ENCODE measurements around the gene ATXN2.

The ATXN2 gene

DNA sequence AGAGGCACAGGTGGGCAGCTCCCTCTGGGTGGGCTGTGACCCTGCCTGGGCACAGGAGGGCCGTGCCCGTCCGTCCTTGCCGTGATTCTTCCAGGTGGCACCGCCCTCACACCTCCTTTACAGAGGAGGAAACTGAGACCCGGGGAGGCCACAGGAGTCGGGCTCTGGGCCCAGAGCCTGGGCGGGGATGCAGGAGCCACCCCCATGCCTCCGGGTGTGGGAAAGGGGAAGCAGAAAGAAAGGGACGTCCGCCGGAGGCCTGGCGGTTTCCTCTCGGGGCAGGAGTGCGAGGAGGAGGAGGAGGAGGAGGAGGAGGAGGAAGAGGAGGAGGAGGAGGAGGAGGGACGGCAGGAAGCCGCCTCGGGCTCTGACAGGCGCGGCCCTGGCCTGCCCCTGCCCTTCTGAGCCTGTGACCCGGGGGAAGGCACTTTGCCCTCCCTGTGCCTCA lies 170.4 kb downstream of the ATXN2 start:
- Mint-ChIP-seq H3K27ac (no peak overlapping the region), H3K4me1 (peaks cover 15% of the 10 kb centered on the region), H3K9me3 (no peaks in the 10 kb centered on the region), H3K4me3 (no peak overlapping the region), H3K27me3 (ENCODE audit: low read depth) (no peaks in the 10 kb centered on the region), H3K36me3 (ENCODE audit: low read depth) (no peaks in the 10 kb centered on the region)
- TF ChIP-seq, protein P1, sequence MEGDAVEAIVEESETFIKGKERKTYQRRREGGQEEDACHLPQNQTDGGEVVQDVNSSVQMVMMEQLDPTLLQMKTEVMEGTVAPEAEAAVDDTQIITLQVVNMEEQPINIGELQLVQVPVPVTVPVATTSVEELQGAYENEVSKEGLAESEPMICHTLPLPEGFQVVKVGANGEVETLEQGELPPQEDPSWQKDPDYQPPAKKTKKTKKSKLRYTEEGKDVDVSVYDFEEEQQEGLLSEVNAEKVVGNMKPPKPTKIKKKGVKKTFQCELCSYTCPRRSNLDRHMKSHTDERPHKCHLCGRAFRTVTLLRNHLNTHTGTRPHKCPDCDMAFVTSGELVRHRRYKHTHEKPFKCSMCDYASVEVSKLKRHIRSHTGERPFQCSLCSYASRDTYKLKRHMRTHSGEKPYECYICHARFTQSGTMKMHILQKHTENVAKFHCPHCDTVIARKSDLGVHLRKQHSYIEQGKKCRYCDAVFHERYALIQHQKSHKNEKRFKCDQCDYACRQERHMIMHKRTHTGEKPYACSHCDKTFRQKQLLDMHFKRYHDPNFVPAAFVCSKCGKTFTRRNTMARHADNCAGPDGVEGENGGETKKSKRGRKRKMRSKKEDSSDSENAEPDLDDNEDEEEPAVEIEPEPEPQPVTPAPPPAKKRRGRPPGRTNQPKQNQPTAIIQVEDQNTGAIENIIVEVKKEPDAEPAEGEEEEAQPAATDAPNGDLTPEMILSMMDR (IDR thresholded peaks at IDR 0.05; ENCODE audit: unreplicated experiment in 3 of 3): no peak

DNA sequence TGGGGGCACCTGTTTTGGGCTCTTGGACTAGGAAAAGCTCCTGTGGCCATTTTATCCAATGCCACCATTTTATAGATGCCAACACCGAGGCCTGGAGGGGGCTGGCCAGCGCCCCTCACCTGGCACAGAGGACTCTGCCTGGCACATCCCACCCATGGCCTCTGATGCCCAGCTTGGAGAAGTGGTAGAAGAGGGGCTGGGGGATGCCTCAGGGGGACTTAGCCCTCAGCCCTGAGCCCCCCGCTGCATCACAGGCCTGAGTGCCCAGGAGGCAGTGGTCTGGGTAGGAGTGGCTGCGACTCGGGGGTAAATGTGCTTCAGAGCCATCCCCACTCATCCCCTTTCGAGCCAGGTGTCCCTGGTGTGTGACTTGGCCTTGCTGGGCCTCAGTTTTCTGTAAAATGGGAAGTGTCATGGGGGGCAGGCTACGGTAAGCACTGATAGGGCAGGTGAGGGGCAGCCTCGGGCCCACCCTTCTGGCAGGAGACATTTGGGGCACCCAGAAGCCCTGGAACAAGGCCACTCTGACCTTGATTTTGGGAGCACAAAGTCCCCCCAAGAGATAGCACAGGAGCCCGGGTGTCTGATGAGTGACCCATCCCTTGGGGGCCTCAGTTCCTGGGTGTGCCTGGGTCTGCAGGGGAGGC lies 170.9 kb downstream of the ATXN2 start:
- Mint-ChIP-seq H3K27ac (no peak overlapping the region), H3K36me3 (ENCODE audit: low read depth) (no peaks in the 10 kb centered on the region), H3K4me3 (no peak overlapping the region), H3K9me3 (no peaks in the 10 kb centered on the region), H3K27me3 (ENCODE audit: low read depth) (no peaks in the 10 kb centered on the region), H3K4me1 (peaks cover 15% of the 10 kb centered on the region)
- TF ChIP-seq, protein P1 (IDR thresholded peaks at IDR 0.05; ENCODE audit: unreplicated experiment in 3 of 3): no peak

DNA sequence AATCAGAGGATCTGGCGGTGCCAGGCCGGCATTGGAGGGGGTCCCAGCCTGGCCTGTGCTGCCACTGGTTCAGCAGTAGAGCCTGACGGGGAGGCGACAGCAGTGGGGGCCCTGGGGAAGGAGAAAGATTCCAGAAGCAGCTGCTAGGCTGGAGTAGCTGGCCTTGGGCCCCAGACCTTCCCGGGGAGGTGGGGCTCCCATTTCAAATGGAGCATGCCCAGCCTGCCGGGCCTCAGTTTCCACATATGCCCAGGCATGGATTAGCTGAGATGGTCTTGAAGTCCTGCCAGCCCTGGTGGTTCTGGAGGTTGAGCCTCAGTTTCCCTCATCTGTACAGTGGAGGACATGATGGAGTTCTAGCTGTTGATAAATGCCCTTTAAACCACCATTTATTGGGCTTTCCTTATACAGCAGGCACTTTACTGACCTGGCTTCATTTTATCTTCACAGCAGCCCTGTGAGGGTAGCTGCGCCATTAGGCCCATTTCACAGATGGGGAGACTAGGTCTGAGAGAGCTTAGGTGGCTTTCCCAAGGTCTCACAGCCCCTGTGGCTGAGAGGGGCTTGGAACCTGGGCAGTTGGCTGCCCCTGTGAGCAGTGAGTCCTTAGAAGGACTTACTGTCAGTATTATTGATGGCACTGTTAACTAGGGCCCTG lies 171.6 kb downstream of the ATXN2 start:
- Mint-ChIP-seq H3K27ac (no peak overlapping the region), H3K36me3 (ENCODE audit: low read depth) (no peaks in the 10 kb centered on the region), H3K27me3 (ENCODE audit: low read depth) (no peaks in the 10 kb centered on the region), H3K4me1 (peaks cover 15% of the 10 kb centered on the region), H3K4me3 (no peak overlapping the region), H3K9me3 (no peaks in the 10 kb centered on the region)
- TF ChIP-seq, protein P1 (IDR thresholded peaks at IDR 0.05; ENCODE audit: unreplicated experiment in 3 of 3): no peak

DNA sequence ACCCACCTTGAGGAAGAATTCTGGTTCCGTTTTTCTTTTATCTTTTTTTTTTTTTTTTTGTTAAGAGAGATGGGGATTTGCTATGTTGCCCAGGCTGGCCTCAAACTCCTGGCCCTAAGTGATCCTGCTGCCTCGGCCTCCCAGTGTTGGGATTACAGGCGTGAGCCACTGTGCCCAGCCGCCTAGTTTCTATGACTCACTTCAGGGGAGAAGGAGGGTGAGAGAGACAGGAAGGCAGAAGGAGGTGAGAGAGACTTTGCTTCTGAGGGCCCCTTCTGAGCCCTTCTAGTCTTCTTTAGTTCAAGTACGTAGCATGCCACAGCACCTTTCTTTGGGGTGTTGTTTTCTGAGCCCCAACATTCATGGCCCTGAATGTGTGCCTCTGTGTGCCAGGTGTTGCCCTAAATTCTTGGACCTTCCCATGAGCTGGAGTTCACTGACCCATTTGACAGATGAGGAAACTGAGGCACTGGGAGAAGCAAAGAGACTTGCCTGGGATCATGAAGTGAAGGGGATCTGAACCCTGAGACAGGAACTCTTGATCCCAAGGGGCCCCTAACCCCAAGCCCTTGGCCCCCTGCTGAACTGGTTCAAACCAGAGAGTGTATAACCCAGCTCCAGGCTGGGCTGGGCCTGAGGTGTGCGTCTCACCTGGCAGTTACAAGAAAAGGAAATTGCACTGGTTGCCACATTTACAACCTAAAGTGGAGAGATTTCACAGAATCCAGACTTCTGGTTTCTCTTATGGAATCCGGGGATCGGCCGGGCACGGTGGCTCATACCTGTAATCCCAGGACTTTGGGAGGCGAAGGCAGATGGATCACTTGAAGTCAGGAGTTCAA lies 172.6 kb downstream of the ATXN2 start:
- Mint-ChIP-seq H3K27me3 (ENCODE audit: low read depth) (no peaks in the 10 kb centered on the region), H3K4me1 (peaks cover 10% of the 10 kb centered on the region), H3K36me3 (ENCODE audit: low read depth) (no peaks in the 10 kb centered on the region), H3K9me3 (no peaks in the 10 kb centered on the region), H3K4me3 (no peak overlapping the region), H3K27ac (no peak overlapping the region)
- TF ChIP-seq, protein P1 (IDR thresholded peaks at IDR 0.05; ENCODE audit: unreplicated experiment in 3 of 3): no peak

DNA sequence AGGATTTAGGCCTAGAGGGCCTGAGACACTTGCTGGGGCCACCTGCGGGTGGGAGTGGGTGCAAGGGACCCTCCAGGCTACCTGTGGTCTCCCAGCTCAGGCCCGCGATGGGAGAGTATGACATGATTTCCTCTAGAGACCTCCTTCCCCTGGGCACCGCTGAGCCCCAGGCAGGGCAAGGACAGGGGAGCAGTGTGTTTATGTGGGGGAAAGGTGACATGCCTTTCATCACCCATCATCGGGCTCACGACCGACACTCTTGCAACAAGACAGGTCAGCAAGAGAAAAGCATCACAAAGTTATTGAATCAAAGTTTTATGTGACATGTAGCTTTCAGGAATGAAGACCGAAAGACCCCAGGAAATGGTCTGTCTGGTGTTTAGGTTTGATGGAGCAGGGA lies 173.5 kb downstream of the ATXN2 start:
- Mint-ChIP-seq H3K36me3 (ENCODE audit: low read depth) (no peaks in the 10 kb centered on the region), H3K4me1 (peaks cover 4% of the 10 kb centered on the region), H3K27me3 (ENCODE audit: low read depth) (no peaks in the 10 kb centered on the region), H3K27ac (peak overlapping the region in 1 of 3 experiments; percentile 61), H3K4me3 (no peak overlapping the region), H3K9me3 (no peaks in the 10 kb centered on the region)
- TF ChIP-seq, protein P1 (IDR thresholded peaks at IDR 0.05; ENCODE audit: unreplicated experiment in 3 of 3): no peak

All from nephron (organoid).